ENCODE measurements around the gene COL6A1. TPM values are rescaled to one million over a fixed set of nuclear protein-coding genes. Genes with fewer than 3 reads are reported as not detected.

COL6A1 gene
- total RNA-seq, 2 experiments from 2014 or later, result 0.74 to 1.6 TPM

DNA sequence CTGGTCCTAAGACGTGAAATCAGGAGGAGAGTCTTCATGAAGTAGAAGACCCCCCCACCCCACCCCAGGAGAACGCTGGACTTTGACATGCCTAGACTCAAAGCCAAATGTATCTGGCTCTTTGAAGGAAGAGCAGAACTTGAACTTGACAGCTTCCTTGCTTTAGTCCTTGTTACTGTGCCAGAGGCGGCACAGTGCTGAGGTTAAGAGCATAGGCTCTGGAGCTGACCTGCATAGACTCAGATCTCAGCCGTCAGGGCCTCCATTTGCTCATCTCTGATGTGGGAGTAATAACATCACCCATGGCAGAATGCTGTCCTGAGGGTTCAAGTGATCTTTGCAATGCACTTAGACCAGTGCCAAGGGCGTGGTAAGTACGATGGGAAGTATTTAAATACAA lies 39.0 kb downstream of the COL6A1 start:
- no peaks in the 10 kb centered on the region for H3K9me3 Mint-ChIP-seq
- no peak for DNase-seq

DNA sequence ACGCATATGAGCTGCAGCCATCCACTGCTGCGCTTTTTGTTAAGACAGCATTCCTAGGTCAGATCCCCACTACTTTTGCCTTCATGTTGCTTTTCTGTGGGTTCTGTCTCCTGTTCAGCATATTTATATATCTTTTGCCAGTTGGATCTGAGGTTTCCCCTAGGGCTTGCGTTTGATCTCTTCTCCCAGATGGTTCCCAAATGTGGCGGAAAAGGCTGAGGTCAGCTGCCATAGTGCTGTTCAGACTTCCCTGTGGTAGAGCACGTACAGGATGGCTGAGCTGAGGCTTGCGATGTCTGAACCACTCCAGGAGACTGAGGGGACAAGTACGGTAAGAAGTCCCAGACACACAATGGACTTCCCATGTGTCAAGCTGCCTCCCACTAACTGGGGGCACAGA lies 39.8 kb downstream of the COL6A1 start:
- H3K27me3 Mint-ChIP-seq (ENCODE audit: low read depth), result peaks cover 29% of the 10 kb centered on the region
- no peaks in the 10 kb centered on the region for H3K36me3 Mint-ChIP-seq (ENCODE audit: low read depth)
- CTCF ChIA-PET, result no interaction called here

More for the DNA sequence above, 39.0 kb downstream of the COL6A1 start:
- H3K4me3 Mint-ChIP-seq, result no peak overlapping the region
- H3K27ac Mint-ChIP-seq, result no peak overlapping the region
- intact Hi-C loops (cut with micrococcal nuclease), result no loop called here
- peaks cover 31% of the 10 kb centered on the region for H3K27me3 Mint-ChIP-seq (ENCODE audit: low read depth)
- CTCF ChIA-PET, result no interaction called here
- no peaks in the 10 kb centered on the region for H3K36me3 Mint-ChIP-seq (ENCODE audit: low read depth)
- no peaks in the 10 kb centered on the region for H3K4me1 Mint-ChIP-seq (ENCODE audit: low read depth)

DNA sequence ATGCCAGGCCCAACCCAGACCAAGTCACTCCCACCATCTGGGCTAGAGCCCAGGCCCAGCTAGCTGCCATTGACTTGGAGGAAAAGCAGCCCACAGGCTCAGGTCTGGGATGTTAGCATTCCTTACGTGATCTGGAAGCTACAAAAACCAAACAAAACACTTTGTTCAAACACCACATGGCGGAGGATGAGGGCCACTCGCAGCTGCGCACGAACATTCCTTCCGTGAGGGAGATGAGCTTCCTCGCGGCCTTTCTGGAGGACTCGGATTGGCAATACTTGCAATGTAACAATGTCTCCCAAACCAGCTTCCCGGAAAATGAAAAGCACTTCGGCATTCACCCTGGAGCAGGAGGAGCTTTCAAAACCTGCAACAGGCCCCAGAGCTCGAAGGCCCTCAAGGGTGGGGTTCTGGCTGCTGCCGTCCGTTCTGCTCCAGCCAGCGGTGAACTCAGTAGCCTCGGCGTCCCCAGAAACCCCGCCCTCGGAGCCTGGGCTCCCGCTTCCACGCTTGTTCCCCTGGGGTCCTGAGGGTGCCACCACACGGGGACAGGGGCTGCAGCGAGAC lies 40.5 kb downstream of the COL6A1 start:
- Mint-ChIP-seq H3K4me1 (ENCODE audit: low read depth) (no peaks in the 10 kb centered on the region), H3K27ac (no peak overlapping the region), H3K9me3 (no peaks in the 10 kb centered on the region), H3K27me3 (ENCODE audit: low read depth) (peaks cover 28% of the 10 kb centered on the region), H3K4me3 (no peak overlapping the region), H3K36me3 (ENCODE audit: low read depth) (no peaks in the 10 kb centered on the region)
- CTCF ChIA-PET, result no interaction called here
- intact Hi-C loops (cut with micrococcal nuclease), result no loop called here
- DNase-seq, result no peak

More for the DNA sequence above, 39.8 kb downstream of the COL6A1 start:
- Mint-ChIP-seq H3K9me3 (no peaks in the 10 kb centered on the region), H3K4me3 (no peak overlapping the region), H3K27ac (no peak overlapping the region), H3K4me1 (ENCODE audit: low read depth) (no peaks in the 10 kb centered on the region)
- intact Hi-C loops (cut with micrococcal nuclease), result no loop called here
- no peak for DNase-seq

DNA sequence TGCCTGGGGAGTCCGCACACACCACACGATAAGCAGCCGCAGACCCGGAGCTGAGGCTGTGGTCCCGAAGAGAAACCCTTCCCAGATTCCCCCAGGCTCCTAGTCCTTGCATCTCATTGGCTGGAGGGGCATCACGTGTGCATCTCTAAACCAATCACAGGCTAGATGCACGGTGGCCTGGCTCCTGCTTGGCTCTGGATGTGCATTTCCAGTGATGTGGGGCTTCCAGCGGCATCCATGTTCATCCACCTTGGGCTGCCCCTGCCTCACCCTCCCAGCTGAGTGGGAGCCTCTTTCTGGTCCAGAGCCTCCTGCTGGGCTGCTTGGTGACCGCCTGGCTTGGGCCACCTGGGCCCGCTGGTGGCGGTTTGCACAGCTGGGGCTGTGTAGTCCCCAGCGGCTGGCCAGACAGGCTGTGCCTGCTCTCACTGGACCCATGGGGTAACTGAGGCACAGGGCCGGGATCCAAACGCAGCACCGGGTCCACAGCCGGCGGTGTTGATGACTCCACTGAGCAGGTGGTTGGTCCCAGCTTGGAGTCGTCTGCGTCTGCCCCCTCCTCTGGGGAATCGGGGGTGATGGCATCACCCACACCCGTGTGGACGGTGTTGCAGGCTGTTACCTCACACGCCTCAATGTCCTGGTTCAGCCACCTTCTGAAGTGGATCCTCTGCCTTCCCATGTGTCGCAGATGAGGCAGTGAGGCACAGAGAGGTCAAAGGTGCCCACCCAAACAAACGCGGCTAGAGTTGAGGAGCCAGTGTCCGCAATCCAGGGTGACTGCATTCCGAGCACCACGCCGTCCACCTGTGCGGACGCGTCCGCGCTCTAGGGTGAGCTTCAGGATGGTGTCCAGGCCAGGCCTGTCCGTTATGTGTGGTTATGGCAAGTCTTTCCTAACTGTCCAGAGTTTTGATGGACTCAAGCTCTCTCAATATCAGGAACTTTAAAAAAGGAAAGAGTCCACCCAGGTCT lies 41.3 kb downstream of the COL6A1 start:
- no peaks in the 10 kb centered on the region for H3K36me3 Mint-ChIP-seq (ENCODE audit: low read depth)
- intact Hi-C loops (cut with micrococcal nuclease), result no loop called here
- DNase-seq, result no peak
- CTCF ChIA-PET, result no interaction called here
- H3K4me3 Mint-ChIP-seq, result no peak overlapping the region
- H3K4me1 Mint-ChIP-seq (ENCODE audit: low read depth), result no peaks in the 10 kb centered on the region
- no peaks in the 10 kb centered on the region for H3K9me3 Mint-ChIP-seq
- H3K27me3 Mint-ChIP-seq (ENCODE audit: low read depth), result peaks cover 20% of the 10 kb centered on the region
- no peak overlapping the region for H3K27ac Mint-ChIP-seq

DNA sequence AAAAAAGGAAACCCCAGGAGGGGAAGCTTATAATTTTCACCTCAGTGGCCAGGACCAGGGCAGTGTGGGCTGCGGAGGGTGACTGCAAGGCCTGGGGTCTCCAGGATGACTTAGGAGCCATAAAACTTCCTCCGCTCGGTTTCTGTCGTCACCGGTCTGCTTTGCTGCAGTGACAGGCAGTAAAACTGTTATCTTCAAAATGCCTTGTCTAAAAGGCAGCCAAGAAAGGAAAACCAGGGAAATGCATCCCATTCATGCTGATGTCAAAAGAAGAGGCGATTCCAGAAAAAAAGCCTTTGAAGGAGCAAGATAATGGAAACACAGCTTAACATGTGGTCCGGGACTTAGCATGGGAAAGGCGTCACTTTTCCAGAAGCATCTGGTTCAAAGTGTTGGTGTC lies 42.0 kb downstream of the COL6A1 start:
- CTCF ChIA-PET, result no interaction called here
- no peaks in the 10 kb centered on the region for H3K36me3 Mint-ChIP-seq (ENCODE audit: low read depth)
- H3K27me3 Mint-ChIP-seq (ENCODE audit: low read depth), result peaks cover 14% of the 10 kb centered on the region
- no peak overlapping the region for H3K27ac Mint-ChIP-seq
- H3K4me1 Mint-ChIP-seq (ENCODE audit: low read depth), result no peaks in the 10 kb centered on the region
- intact Hi-C loops (cut with micrococcal nuclease), result no loop called here
- H3K4me3 Mint-ChIP-seq, result no peak overlapping the region
- H3K9me3 Mint-ChIP-seq, result no peaks in the 10 kb centered on the region
- no peak for DNase-seq

DNA sequence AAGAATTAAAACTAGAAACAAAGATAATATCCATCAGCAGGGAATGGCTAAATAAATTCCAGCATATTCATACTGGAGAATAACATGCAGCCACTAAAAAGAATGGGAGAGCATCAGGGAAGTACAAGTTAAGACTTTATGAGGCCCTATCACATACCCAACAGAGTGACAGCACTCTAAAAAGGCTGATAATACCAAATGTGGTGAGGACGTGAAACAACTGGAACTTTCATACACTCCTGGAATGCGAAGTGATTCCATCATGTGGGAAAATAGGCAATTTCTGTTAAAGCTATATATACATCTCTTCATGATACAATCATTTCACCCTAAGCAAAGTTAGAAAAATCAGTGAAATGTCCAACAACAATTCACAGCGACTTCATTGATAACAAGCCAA lies 42.6 kb downstream of the COL6A1 start:
- no peak overlapping the region for H3K4me3 Mint-ChIP-seq
- H3K9me3 Mint-ChIP-seq, result peaks cover 3% of the 10 kb centered on the region
- no peaks in the 10 kb centered on the region for H3K36me3 Mint-ChIP-seq (ENCODE audit: low read depth)
- no peak overlapping the region for H3K27ac Mint-ChIP-seq
- CTCF ChIA-PET, result no interaction called here
- peaks cover 12% of the 10 kb centered on the region for H3K27me3 Mint-ChIP-seq (ENCODE audit: low read depth)
- DNase-seq, result no peak
- no peaks in the 10 kb centered on the region for H3K4me1 Mint-ChIP-seq (ENCODE audit: low read depth)
- intact Hi-C loops (cut with micrococcal nuclease), result no loop called here

DNA sequence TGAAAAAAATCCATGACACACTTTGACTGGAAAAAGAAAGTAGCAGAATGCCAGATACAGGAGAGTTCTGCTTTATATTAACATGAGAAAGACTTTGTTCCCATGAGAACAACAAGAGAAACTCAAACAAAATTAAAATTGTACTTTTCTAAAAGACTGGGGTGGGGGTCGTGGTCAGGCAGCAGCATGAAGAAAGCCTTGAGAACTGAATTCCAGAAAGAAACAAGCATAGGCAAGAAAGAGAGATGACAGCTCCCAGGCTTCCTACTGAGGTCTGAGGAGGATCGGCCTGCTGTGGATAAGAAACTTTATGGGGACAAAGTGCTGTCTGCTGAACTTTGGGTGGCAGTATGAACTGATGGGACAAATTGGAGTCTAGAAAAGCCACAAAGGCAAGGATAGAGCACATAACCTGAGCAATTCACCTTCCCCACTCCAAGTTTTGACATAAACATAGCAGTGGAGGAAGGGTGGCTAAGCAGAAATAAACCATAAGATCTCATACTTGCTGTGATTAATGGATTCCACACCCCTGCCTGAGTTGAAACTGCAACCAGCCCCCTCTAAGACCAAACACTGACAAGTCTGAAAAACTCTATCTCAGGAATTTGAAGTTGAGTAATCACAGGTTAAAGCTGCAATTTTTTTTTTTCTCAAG lies 43.7 kb downstream of the COL6A1 start:
- H3K27ac Mint-ChIP-seq, result no peak overlapping the region
- peaks cover 1% of the 10 kb centered on the region for H3K36me3 Mint-ChIP-seq (ENCODE audit: low read depth)
- CTCF ChIA-PET, result no interaction called here
- no peak overlapping the region for H3K4me3 Mint-ChIP-seq
- intact Hi-C loops (cut with micrococcal nuclease), result no loop called here
- DNase-seq, result no peak
- peaks cover 4% of the 10 kb centered on the region for H3K27me3 Mint-ChIP-seq (ENCODE audit: low read depth)
- peaks cover 14% of the 10 kb centered on the region for H3K9me3 Mint-ChIP-seq
- no peaks in the 10 kb centered on the region for H3K4me1 Mint-ChIP-seq (ENCODE audit: low read depth)

DNA sequence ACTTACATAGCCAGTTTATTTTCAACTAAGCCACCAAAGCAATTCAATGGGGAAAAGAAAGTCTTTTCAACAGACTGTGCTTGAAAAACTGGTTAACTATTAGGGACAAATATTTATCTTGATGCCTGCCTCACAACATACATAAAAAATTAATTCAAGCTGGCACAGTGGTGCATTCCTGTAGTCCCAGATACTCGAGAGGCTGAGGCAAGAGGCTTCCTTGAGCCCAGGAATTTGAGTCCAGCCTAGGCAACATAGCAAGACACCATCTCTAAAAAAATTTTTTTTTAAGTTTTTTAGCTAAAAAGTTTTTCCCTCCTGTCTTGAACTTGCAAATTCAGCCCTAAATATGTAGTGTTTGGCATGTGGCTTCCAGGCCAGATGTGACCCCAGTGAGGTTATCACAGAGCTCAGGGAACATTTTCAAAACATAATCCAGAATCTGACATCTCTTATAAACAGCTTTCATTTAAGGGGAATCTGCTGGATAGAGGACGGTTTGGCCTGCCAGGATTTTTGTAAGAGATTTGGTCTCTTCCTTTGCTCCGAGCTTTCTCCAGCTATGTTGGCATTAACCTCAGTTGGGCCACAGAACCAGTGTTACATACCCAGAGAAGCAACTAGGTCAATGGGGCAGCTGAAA lies 46.4 kb downstream of the COL6A1 start:
- Mint-ChIP-seq H3K4me1 (ENCODE audit: low read depth) (no peaks in the 10 kb centered on the region), H3K4me3 (no peak overlapping the region), H3K9me3 (peaks cover 16% of the 10 kb centered on the region), H3K36me3 (ENCODE audit: low read depth) (peaks cover 1% of the 10 kb centered on the region), H3K27ac (no peak overlapping the region), H3K27me3 (ENCODE audit: low read depth) (no peaks in the 10 kb centered on the region)
- CTCF ChIA-PET, result no interaction called here
- DNase-seq, result no peak
- intact Hi-C loops (cut with micrococcal nuclease), result no loop called here

DNA sequence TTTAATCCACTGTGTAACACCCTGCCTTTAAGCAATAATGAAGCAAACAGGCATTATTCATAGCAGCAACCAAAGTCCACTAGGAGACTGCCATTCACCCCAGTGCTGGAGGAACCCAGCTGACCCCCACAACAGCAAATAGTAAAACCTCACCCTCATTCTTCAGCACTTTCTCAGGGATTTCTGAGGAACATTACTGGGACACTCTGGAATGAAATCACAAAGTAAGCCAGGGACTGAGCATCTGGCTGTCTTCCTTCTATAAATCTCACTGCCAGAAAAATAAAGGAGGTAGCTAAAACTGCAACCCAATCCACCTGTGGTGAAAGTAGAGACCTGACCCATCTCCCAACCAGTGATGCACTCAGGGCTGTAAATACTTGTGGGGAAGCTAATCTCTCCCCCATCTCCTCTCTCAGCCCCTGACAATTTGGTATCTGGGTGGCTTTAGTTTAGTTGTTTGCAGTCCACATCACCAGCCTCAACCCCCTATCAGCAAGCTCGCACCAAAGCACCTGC lies 47.1 kb downstream of the COL6A1 start:
- CTCF ChIA-PET, result no interaction called here
- peaks cover 16% of the 10 kb centered on the region for H3K9me3 Mint-ChIP-seq
- intact Hi-C loops (cut with micrococcal nuclease), result no loop called here
- H3K27ac Mint-ChIP-seq, result no peak overlapping the region
- H3K36me3 Mint-ChIP-seq (ENCODE audit: low read depth), result peaks cover 1% of the 10 kb centered on the region
- H3K4me3 Mint-ChIP-seq, result no peak overlapping the region
- no peaks in the 10 kb centered on the region for H3K27me3 Mint-ChIP-seq (ENCODE audit: low read depth)
- no peaks in the 10 kb centered on the region for H3K4me1 Mint-ChIP-seq (ENCODE audit: low read depth)
- no peak for DNase-seq

DNA sequence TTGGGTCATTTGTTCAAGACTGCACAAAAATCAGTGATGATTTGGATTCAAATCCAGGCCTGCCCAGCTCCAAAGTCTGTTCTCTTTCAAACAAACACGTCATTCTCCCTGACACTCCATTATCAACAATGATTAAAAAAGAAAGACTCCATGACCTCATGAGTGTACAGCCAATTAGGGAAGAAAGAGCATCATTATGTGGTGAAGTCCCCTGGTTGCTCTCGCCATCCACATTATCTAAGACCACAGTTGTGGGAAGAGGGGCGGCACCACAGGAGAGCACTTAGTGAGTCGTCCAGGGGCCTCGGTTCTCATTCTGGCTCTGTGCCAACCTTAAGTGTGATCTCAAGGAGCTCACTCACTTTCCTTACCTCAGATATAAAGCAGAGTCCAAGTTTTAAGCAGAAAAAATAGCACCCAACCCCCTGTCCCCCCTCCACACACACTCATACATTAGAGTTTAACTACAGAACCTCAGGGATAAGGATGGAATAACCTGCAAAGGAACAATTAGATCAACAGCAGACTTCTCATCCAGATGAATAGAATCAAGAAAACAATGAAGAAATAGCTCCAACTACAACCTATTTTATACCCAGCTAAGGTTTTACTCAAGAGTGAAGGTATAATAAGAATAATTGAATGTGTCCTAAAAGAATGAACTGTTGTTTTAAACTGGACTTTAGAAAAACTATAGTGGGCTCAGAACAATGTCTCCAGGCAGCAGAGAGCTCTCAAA lies 47.8 kb downstream of the COL6A1 start:
- peaks cover 1% of the 10 kb centered on the region for H3K36me3 Mint-ChIP-seq (ENCODE audit: low read depth)

DNA sequence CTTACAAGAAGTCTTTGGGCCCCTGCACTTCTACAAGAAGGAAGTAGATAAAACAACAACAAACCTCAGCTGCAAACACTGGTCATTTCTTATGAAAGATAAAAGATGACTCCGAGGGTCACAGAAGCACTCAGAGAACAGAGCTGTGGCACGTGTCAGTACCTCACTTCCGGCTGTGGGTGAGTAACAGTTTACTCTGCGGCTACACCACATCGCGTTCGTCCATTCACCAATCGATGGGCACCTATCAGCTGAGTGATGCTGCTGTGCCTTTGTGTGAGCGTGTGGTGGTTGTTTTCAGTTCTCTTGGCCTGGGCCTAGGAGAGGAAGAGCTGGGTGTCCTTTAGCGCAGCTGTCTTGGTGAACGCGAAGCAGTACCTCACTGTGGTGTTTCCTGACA lies 49.9 kb downstream of the COL6A1 start:
- Mint-ChIP-seq H3K36me3 (ENCODE audit: low read depth) (peaks cover 1% of the 10 kb centered on the region), H3K4me3 (no peak overlapping the region), H3K27ac (no peak overlapping the region), H3K27me3 (ENCODE audit: low read depth) (no peaks in the 10 kb centered on the region), H3K9me3 (peaks cover 16% of the 10 kb centered on the region), H3K4me1 (ENCODE audit: low read depth) (no peaks in the 10 kb centered on the region)
- CTCF ChIA-PET, result interaction anchor here (0.6 to 1.1 kb wide), 2 partner anchors 59 to 432 kb away, joined by 3 to 4 read pairs; no protein-coding TSS in a partner anchor
- intact Hi-C loops (cut with micrococcal nuclease), result no loop called here
- no peak for DNase-seq

More for the DNA sequence above, 47.8 kb downstream of the COL6A1 start:
- DNase-seq, result no peak
- intact Hi-C loops (cut with micrococcal nuclease), result no loop called here
- no peaks in the 10 kb centered on the region for H3K27me3 Mint-ChIP-seq (ENCODE audit: low read depth)
- peaks cover 16% of the 10 kb centered on the region for H3K9me3 Mint-ChIP-seq
- H3K27ac Mint-ChIP-seq, result no peak overlapping the region
- H3K4me3 Mint-ChIP-seq, result no peak overlapping the region
- CTCF ChIA-PET, result no interaction called here
- H3K4me1 Mint-ChIP-seq (ENCODE audit: low read depth), result no peaks in the 10 kb centered on the region
